Left ventricle myocardium inferior (tissue), 1 donor: ENCODE data around the gene SLC22A5. TPM values are rescaled to one million over a fixed set of nuclear protein-coding genes. Genes with fewer than 3 reads are reported as not detected.

ENCODE experiments used
- DNase-seq: peaks from one replicate; pipeline ENCODE4 v3.0.0-alpha.2; 2020
- H3K27ac ChIP-seq: fragments of 200-600 bp; replicated peaks from 2 replicates; pipeline ENCODE4 v1.8.0; 2021
- H3K27me3 ChIP-seq: fragments of 200-600 bp; 2 replicates; pipeline ENCODE4 v1.8.0; 2021; ENCODE audit warnings: low read depth
- H3K36me3 ChIP-seq: fragments of 200-600 bp; 2 replicates; pipeline ENCODE4 v1.8.0; 2021
- H3K4me1 ChIP-seq: fragments of 200-600 bp; 2 replicates; pipeline ENCODE4 v1.8.0; 2021
- H3K4me3 ChIP-seq: fragments of 200-600 bp; 2 replicates; pipeline ENCODE4 v1.8.0; 2021; ENCODE audit warnings: mild to moderate bottlenecking, moderate library complexity
- H3K9me3 ChIP-seq: fragments of 200-600 bp; replicated peaks from 2 replicates; pipeline ENCODE4 v1.8.0; 2021
- CTCF ChIP-seq: fragments of 200-600 bp; IDR thresholded peaks from 2 replicates; pipeline ENCODE4 v1.8.0; 2021; ENCODE audit warnings: antibody characterized with exemption, mild to moderate bottlenecking, borderline replicate concordance
- intact Hi-C: fragments of 100-400 bp; cut with micrococcal nuclease; formaldehyde crosslinking; loops from one replicate; pipeline ENCODE4 v1.11.0; 2022
- total RNA-seq: library from RNA; stranded (reverse); fragmentation: NEBNext Ultra II Directional; extraction: Animal tissue kit (Norgen Biotek cat#: 25700); gene quantifications from one replicate; pipeline ENCODE4 v1.2.1, GENCODE V29; 2021
- donor health status: DM: no; HTN: yes; CAD: no; lungs with severe emphysema.

Gene SLC22A5
- total RNA-seq, 1 donor from 2014 or later, result 20.8 TPM

GRCh38 chr5:132325691-132326090 is 43.8 kb upstream of the SLC22A5 start:
- no peak for DNase-seq

GRCh38 chr5:132327252-132327955 is 42.1 kb upstream of the SLC22A5 start:
- H3K27me3 ChIP-seq, result no peaks in the 10 kb centered on the region
- peaks cover 41% of the 10 kb centered on the region for H3K36me3 ChIP-seq
- H3K4me1 ChIP-seq, result no peaks in the 10 kb centered on the region
- TF ChIP-seq CTCF, result no peak
- no peaks in the 10 kb centered on the region for H3K9me3 ChIP-seq
- no peak for DNase-seq
- no peak overlapping the region for H3K27ac ChIP-seq
- H3K4me3 ChIP-seq, result no peak overlapping the region
- intact Hi-C loops, result no loop called here

More at GRCh38 chr5:132325691-132326090, 43.8 kb upstream of the SLC22A5 start:
- H3K36me3 ChIP-seq, result peaks cover 26% of the 10 kb centered on the region
- no peaks in the 10 kb centered on the region for H3K9me3 ChIP-seq
- H3K4me1 ChIP-seq, result peaks cover 10% of the 10 kb centered on the region
- H3K4me3 ChIP-seq, result no peak overlapping the region
- no peak overlapping the region for H3K27ac ChIP-seq
- H3K27me3 ChIP-seq, result no peaks in the 10 kb centered on the region
- no peak for TF ChIP-seq CTCF
- intact Hi-C loops, result no loop called here

- Histone ChIP-seq H3K9me3 (no peaks in the 10 kb centered on the region), H3K4me1 (no peaks in the 10 kb centered on the region), H3K27ac (no peak overlapping the region), H3K27me3 (no peaks in the 10 kb centered on the region), H3K4me3 (no peak overlapping the region), H3K36me3 (peaks cover 24% of the 10 kb centered on the region)
- intact Hi-C loops, result no loop called here
- TF ChIP-seq CTCF, result no peak
- DNase-seq, result no peak
Measured at GRCh38 chr5:132334812-132335211, 34.7 kb upstream of the SLC22A5 start.

GRCh38 chr5:132335402-132335801 is 34.1 kb upstream of the SLC22A5 start:
- Histone ChIP-seq H3K4me3 (no peak overlapping the region), H3K36me3 (peaks cover 24% of the 10 kb centered on the region), H3K4me1 (no peaks in the 10 kb centered on the region), H3K27ac (no peak overlapping the region), H3K27me3 (no peaks in the 10 kb centered on the region), H3K9me3 (no peaks in the 10 kb centered on the region)
- TF ChIP-seq CTCF, result no peak
- no peak for DNase-seq
- intact Hi-C loops, result no loop called here

GRCh38 chr5:132339502-132339901 is 30.0 kb upstream of the SLC22A5 start:
- Histone ChIP-seq H3K36me3 (peaks cover 2% of the 10 kb centered on the region), H3K4me1 (peaks cover 24% of the 10 kb centered on the region), H3K27me3 (no peaks in the 10 kb centered on the region), H3K9me3 (no peaks in the 10 kb centered on the region), H3K4me3 (no peak overlapping the region), H3K27ac (no peak overlapping the region)
- DNase-seq, result no peak
- no peak for TF ChIP-seq CTCF
- intact Hi-C loops, result no loop called here
